Activated CD4-positive, alpha-beta T cell treated with anti-CD3 and anti-CD28 coated beads for 4 hours (primary cell): Measurements from ENCODE around the gene LCN9.
"Not testable (repeated sequence)": the region's sequence is repeated elsewhere in the genome, so short reads cannot be mapped to it uniquely, and the experiment has no call there.

ENCODE experiments used
- DNase-seq, 2 donors: peaks; one replicate each; pipeline ENCODE4 v3.0.0-alpha.2; 2020

Gene LCN9

GRCh38 chr9:135648494-135649410 is 14.4 kb upstream of the LCN9 start:
- DNase-seq, result no peak

DNA sequence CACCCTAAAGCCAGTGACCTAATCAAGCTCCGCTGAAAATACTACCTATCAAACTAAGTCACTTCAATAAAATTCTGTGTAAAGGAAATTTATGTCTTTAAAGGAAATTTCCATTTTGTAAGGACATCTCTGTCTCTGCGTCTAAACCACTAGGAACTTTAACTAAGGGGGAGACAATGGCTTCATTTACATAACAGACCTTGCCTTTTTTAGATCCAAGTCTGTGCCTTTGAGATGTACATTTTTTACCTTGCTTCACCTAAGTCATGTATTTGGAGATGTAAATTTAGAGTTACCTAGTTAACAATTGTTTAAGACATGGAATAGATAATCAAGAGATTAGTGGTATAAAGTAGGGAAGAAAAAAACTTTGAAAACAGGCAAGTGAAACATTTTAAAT is 13.6 kb upstream of the LCN9 start:
- no peak for DNase-seq

GRCh38 chr9:135650408-135650807 is 12.7 kb upstream of the LCN9 start:
- no peak for DNase-seq

DNA sequence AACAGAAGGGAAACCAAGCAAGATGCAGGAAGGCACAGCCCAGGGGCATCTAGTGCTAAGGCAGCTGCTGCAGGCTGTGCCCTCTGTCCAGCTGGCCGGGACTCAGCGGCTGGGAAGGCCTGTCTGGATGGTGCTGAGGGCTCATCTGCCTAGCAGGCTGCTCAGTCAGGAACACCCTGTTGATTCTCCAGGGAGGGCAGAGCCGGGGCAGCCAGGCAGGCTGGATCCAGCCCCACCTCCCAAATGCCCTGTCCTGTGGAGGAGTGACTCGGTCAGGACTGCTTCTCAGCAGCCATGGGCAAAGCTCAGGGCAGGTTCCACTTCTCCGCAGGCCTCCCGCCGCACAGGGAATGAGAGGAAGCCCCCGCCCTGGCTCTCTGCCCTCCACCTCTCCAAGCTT is 7.8 kb upstream of the LCN9 start:
- DNase-seq, result no peak

- DNase-seq, result no peak
Measured at GRCh38 chr9:135657416-135657815, 5.7 kb upstream of the LCN9 start.

DNA sequence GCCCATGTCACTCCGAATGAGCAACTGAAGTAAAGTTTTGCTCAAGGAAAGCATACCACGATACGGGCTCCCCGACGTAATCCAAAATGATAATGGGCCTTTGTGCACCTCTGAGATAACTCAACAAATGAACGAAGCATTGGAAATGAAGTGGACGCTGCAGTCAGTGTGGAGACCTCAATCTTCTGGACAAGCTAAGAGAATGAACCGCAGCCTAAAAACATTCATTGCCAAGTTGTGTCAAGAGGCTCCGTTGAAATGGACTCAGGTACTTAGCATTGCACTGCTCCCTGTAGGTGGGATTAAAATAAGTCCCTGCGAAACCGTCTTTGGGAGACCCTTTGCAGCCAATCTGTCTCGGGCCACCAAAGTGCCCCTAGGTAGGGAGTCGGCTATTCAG is 3.9 kb upstream of the LCN9 start:
- DNase-seq, result no peak

- DNase-seq, result no peak
Measured at GRCh38 chr9:135660407-135660806, 2.7 kb upstream of the LCN9 start.

GRCh38 chr9:135661816-135662560 is 1.1 kb upstream of the LCN9 start:
- DNase-seq, result no peak

DNA sequence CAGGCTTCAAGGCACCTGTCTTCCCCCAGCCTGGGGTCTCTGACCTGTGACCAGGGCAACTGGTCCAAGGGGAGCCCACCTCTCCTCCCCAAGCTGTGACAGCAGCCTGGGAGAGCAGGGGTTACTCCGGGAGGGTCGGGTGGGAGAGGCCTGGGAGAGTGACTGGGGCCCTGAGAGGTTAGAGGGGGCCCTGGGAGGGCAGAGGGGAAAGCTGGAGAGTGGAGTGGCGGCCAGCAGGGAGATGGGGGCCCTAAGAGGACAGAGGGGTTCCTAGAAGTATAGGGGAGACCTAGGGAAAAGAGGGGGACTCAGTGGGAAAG is 302 bp downstream of the LCN9 start:
- DNase-seq, result no peak

- DNase-seq, result no peak
Measured at GRCh38 chr9:135663857-135664256, 748 bp downstream of the LCN9 start.

- DNase-seq, result no peak
Measured at GRCh38 chr9:135664266-135664665, 1.2 kb downstream of the LCN9 start.

- no peak for DNase-seq
Measured at GRCh38 chr9:135664801-135665794, 2.0 kb downstream of the LCN9 start.

- DNase-seq, result no peak
Measured at GRCh38 chr9:135665795-135666189, 2.7 kb downstream of the LCN9 start.

GRCh38 chr9:135666534-135667462 is 3.7 kb downstream of the LCN9 start:
- DNase-seq, result no peak

GRCh38 chr9:135667463-135668001 is 4.4 kb downstream of the LCN9 start:
- no peak for DNase-seq

DNA sequence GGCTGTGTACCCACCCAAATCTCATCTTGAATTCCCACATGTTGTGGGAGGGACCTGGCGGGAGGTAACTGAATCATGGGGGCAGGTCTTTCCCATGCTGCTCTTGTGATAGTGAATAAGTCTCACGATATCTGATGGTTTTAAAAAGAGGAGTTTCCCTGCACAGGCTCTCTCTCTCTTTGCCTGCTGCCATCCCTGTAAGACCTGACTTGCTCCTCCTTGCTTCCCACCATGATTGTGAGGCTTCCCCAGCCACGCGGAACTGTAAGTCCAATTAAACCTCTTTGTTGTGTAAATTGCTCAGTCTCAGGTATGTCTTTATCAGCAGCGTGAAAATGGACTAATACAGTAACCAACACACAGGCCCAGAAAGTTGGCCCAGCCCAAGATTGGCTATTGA is 5.9 kb downstream of the LCN9 start:
- not testable (repeated sequence) for DNase-seq

DNA sequence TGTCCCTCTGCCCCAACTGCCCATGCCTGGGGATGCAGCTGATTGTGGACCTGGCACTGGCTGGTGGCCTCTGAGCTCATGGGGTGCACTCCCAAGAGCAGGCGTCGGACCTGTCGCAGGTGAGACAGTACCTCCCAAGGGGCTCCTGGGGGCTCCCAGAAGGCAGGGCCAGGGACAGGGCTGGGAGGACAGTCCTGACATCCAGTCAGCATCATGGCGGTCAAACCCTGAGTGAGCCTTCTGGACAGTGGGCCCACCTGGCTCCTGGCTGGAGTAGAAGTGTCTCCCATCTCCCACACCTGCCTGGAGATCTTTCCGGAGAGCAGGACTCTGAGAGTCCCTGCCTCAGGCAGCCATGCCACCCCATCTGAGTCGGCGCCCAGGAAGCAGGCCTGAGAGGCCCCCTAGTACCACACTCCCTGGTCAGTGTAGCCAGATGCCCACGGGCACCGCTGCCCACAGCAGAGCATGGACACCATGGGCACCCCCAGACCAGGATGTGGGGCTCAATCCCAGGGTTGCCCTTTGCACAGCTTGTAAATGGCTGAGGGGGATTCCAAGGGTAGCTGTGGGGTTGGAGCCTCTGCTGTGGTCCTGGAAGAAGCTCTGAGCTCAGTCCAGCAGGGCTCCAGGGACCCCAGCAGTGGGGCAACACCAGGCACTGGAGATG is 6.6 kb downstream of the LCN9 start:
- no peak for DNase-seq

GRCh38 chr9:135670721-135671590 is 7.8 kb downstream of the LCN9 start:
- DNase-seq, result no peak

GRCh38 chr9:135671591-135672041 is 8.5 kb downstream of the LCN9 start:
- no peak for DNase-seq

GRCh38 chr9:135672786-135673185 is 9.7 kb downstream of the LCN9 start:
- not testable (repeated sequence) for DNase-seq
